Adrenal gland (tissue), 12 donors: ENCODE data around the gene RNF220. TPM values are rescaled to one million over a fixed set of nuclear protein-coding genes. Genes with fewer than 3 reads are reported as not detected.

Source experiments
- DNase-seq, 7 donors: peaks; one replicate each; pipeline ENCODE4 v3.0.0-alpha.2; 2019 to 2020
- H3K27ac ChIP-seq, 5 donors: fragments of 200-600 bp; sonication (generic) in 4 of 5; 1 replicate in 3 of 5; 2 replicates in 2 of 5; pipeline versions ENCODE4 v1.5.1 to v1.8.0; 2016 to 2020; ENCODE audit warnings: mild to moderate bottlenecking in 1 of 5
- H3K27me3 ChIP-seq: fragments of 200-600 bp; 2 replicates; pipeline ENCODE4 v1.8.0; 2021
- H3K36me3 ChIP-seq, 2 donors: fragments of 200-600 bp; replicated peaks in 1 of 2; 1 replicate in 1 of 2; 2 replicates in 1 of 2; pipeline versions ENCODE4 v1.5.1 to v1.8.0; 2018 to 2022
- H3K4me1 ChIP-seq, 2 donors: fragments of 200-600 bp; replicated peaks in 1 of 2; 1 replicate in 1 of 2; 2 replicates in 1 of 2; pipeline versions ENCODE4 v1.5.1 to v1.8.0; 2018 to 2021
- H3K4me3 ChIP-seq, 4 donors: fragments of 200-600 bp; sonication (generic) in 3 of 4; one replicate each; pipeline ENCODE4 v1.5.1; 2016 to 2018
- H3K9me3 ChIP-seq, 3 donors: fragments of 200-600 bp; sonication (generic) in 1 of 3; replicated peaks in 1 of 3; 1 replicate in 2 of 3; 2 replicates in 1 of 3; pipeline versions ENCODE4 v1.5.1 to v1.8.0; 2016 to 2021
- CTCF ChIP-seq, 6 experiments: fragments of 450-650 bp in 4 of 6; fragments of 200-600 bp in 2 of 6; sonication (generic) in 1 of 6; IDR thresholded peaks; 1 replicate in 5 of 6; 2 replicates in 1 of 6; pipeline versions ENCODE4 v1.5.1 to v1.8.0; 2016 to 2021; ENCODE audit warnings: antibody characterized with exemption in 6 of 6, mild to moderate bottlenecking in 2 of 6, moderate library complexity in 1 of 6
- POLR2A ChIP-seq, 2 donors: fragments of 450-650 bp; IDR thresholded peaks; one replicate each; pipeline ENCODE4 v1.6.1; 2017; ENCODE audit warnings: antibody characterized with exemption in 2 of 2, mild to moderate bottlenecking in 2 of 2, moderate library complexity in 1 of 2
- WGBS, 4 donors: extraction: QIAGEN DNeasy Blood & Tissue Kit in 2 of 4; methylation state at CpG; one replicate each; pipeline versions ENCODE4 v1.1.5 to v1.1.7; 2013 to 2017; 5-methylcytosine and 5-hydroxymethylcytosine counted together
- intact Hi-C, 2 donors: fragments of 100-400 bp; cut with DNase I; formaldehyde crosslinking; loops; one replicate each; pipeline versions ENCODE4 v1.14.1 to v1.15.0; 2022 to 2023
- polyA plus RNA-seq, 3 donors: library from polyadenylated mRNA; stranded (reverse); fragments of 200-250 nt in 2 of 3; fragments of 350-450 nt in 1 of 3; fragmentation: Illumina TruSeq in 1 of 3; extraction: RNeasy Lipid Tissue Mini Kit (QIAGEN cat#74804) in 1 of 3; gene quantifications; one replicate each; pipeline ENCODE4 v1.2.3, GENCODE V29; 2013 to 2014
- total RNA-seq, 9 donors: library from RNA; depleted of rRNA in 4 of 9; stranded (reverse); fragments of >200 nt in 4 of 9; fragments of 120-200 nt in 1 of 9; fragmentation: NEBNext Ultra II Directional in 1 of 9; extraction: Animal tissue kit (Norgen Biotek cat#: 25700) in 1 of 9; gene quantifications; one replicate each; pipeline versions ENCODE4 v1.1.0 to v1.2.4, GENCODE V29; 2013 to 2023
- donor health status: healthy with polysubstance abuse.
- donor health status: Bipolar disorder and iron deficiency.
- donor health status: DM: yes; HTN: yes; CAD: no.
- donor health status: DM: no; HTN: no; CAD: no.
- donor health status: DM: no; HTN: no; CAD: no.
- donor health status: DM: yes; HTN: yes; CAD: no.

The RNF220 gene
- total and polyA plus RNA-seq, 12 donors = 36.3 to 150 (median 66.5) TPM

- peak; percentile 99 to 100 (median 100) for DNase-seq
- TF ChIP-seq POLR2A (IDR thresholded peaks at IDR 0.05) (peak in 1 of 2 donors; percentile 64), CTCF (IDR thresholded peaks at IDR 0.05) (no peak)
- 1 to 5% (median 2%) methylated on average over 14 to 56 of the region's 56 CpGs for WGBS, 4 donors
- Histone ChIP-seq H3K27me3 (no peaks in the 10 kb centered on the region), H3K4me3 (peak within 1 kb of the TSS in 3 of 4 donors; percentile 44 to 86 (median 62)), H3K9me3 (no peaks in the 10 kb centered on the region), H3K4me1 (peaks cover 31 to 70% of the 10 kb centered on the region in 2 donors), H3K36me3 (no peaks in the 10 kb centered on the region), H3K27ac (peak within 1 kb of the TSS; percentile 75 to 99 (median 87))
- intact Hi-C loops = no loop called here
Measured at GRCh38 chr1:44674113-44675000, 269.3 kb downstream of the RNF220 start, which contains the start of the genes ARMH1 and TMEM53. Gene ARMH1, plus strand, starts transcription at chr1:44674714. Its CDS starts 14,984 bp downstream, at chr1:44689698. Gene TMEM53, minus strand, starts transcription at chr1:44674481. Its CDS starts 90 bp downstream, at chr1:44674391.

DNA sequence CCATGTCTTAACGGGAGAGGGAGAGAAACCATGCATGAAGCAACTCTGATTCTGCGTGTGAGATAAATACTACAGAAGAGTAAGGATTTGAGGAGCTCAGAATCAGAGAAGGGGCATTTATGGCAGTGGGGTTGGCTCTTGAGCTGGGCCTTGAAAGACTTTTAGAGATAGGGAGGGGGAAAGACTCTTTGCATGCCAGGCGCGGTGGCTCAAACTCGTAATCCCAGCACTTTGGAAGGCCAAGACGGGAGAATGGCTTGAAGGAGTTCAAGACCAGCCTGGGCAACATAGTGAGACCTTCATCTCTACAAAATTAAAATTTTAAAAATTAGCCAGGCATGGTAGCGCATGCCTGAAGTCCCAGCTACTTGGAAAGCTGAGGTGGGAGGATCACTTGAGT lies 270.1 kb downstream of the RNF220 start:
- no peaks in the 10 kb centered on the region for H3K9me3 ChIP-seq
- peak overlapping the region in 2 of 5 donors; percentile 94 to 99 for H3K27ac ChIP-seq
- H3K4me1 ChIP-seq = peaks cover 31 to 70% of the 10 kb centered on the region in 2 donors
- H3K4me3 ChIP-seq = peak overlapping the region in 1 of 4 donors; percentile 62
- 84 to 89% (median 88%) methylated on average over 7 of the region's 7 CpGs for WGBS, 4 donors
- peak in 1 of 7 donors; percentile 15 for DNase-seq
- TF ChIP-seq CTCF (IDR thresholded peaks at IDR 0.05) = no peak
- no peak for TF ChIP-seq POLR2A (IDR thresholded peaks at IDR 0.05)
- no peaks in the 10 kb centered on the region for H3K27me3 ChIP-seq
- no peaks in the 10 kb centered on the region for H3K36me3 ChIP-seq
- intact Hi-C loops = no loop called here

DNA sequence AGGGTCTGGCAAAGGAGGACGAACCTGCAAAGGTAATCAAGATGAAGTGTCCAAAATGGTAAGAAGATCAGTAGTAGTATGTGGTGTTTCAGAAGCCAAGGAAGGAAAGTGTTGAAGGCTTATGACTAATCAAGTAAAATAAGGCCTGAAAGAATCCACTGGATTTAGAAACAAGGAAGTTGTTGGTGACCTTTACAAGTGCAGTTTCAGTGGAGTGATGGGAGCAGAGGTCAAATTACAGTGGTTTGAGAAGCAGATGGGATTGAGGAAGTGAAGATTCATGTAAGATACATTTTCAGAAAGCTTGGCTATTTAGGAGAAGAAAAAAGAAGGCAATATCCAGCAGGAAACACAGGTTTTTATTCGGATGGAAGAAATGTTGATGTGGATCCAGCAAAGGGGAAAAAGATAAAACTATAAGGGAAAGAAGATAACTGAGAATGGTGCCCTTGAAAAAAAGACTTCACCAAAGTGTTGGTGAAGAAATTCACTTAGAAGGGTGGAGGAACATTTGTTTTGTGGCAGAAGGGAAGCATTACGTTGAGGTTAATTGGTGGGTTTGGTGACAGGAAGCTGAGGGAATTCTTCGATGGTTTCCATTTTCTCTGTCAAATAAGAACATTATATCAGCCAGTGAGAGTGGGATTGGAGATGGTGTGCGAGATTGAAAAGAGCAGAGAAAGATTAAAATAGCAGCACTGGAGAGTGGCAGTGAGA lies 271.6 kb downstream of the RNF220 start:
- peaks cover 31 to 63% of the 10 kb centered on the region in 2 donors for H3K4me1 ChIP-seq
- DNase-seq = peak in 1 of 7 donors; percentile 51
- TF ChIP-seq CTCF (IDR thresholded peaks at IDR 0.05) (no peak), POLR2A (IDR thresholded peaks at IDR 0.05) (no peak)
- intact Hi-C loops = no loop called here
- H3K4me3 ChIP-seq = no peak overlapping the region
- H3K27ac ChIP-seq = peak overlapping the region in 4 of 5 donors; percentile 47 to 99 (median 86)
- no peaks in the 10 kb centered on the region for H3K36me3 ChIP-seq
- H3K27me3 ChIP-seq = no peaks in the 10 kb centered on the region
- 41 to 45% (median 42%) methylated on average over 5 of the region's 5 CpGs for WGBS, 4 donors
- H3K9me3 ChIP-seq = no peaks in the 10 kb centered on the region
